ENCODE results near the gene SNED1.

SNED1 gene

GRCh38 chr2:241017228-241017940 lies 19.0 kb downstream of the SNED1 start:
- Histone ChIP-seq H4K20me1 (ENCODE audit: insufficient read depth, low read length, poor library complexity, severe bottlenecking) (no peaks in the 10 kb centered on the region), H3K36me3 (ENCODE audit: insufficient read depth, low read length) (no peaks in the 10 kb centered on the region), H3K9ac (ENCODE audit: low read depth, low read length, poor library complexity, severe bottlenecking) (no peak overlapping the region), H3K4me3 (ENCODE audit: low read length, poor library complexity, severe bottlenecking) (no peak overlapping the region), H2AFZ (ENCODE audit: low read length) (no peak overlapping the region), H3K9me3 (ENCODE audit: insufficient read depth, low read depth, low read length) (peaks cover 2% of the 10 kb centered on the region; the same call in 1 of the 2 replicates), H3K4me2 (ENCODE audit: low read depth, low read length, poor library complexity, severe bottlenecking) (no peak overlapping the region), H3K9me2 (replicated peaks; ENCODE audit: low read depth, low read length) (no peaks in the 10 kb centered on the region), H3F3A (ENCODE audit: low read depth) (no peaks in the 10 kb centered on the region), H3K4me1 (ENCODE audit: insufficient read depth, low read length, poor library complexity, severe bottlenecking) (no peaks in the 10 kb centered on the region), H3K27me3 (ENCODE audit: insufficient read depth, low read length, poor library complexity, severe bottlenecking) (no peaks in the 10 kb centered on the region), H3K79me2 (ENCODE audit: insufficient read depth, low read length) (no peaks in the 10 kb centered on the region)
- TF ChIP-seq CTCF (conservative IDR thresholded peaks at IDR 0.05; ENCODE audit: low read length), result no peak
- TF ChIP-seq EZH2phosphoT487 (IDR thresholded peaks at IDR 0.05; ENCODE audit: borderline replicate concordance), result no peak

- Histone ChIP-seq H4K20me1 (ENCODE audit: insufficient read depth, low read length, poor library complexity, severe bottlenecking) (no peaks in the 10 kb centered on the region), H3K36me3 (ENCODE audit: insufficient read depth, low read length) (no peaks in the 10 kb centered on the region), H3F3A (ENCODE audit: low read depth) (no peaks in the 10 kb centered on the region), H3K4me3 (ENCODE audit: low read length, poor library complexity, severe bottlenecking) (no peak overlapping the region), H3K79me2 (ENCODE audit: insufficient read depth, low read length) (no peaks in the 10 kb centered on the region), H3K9me3 (ENCODE audit: insufficient read depth, low read depth, low read length) (peaks cover 2% of the 10 kb centered on the region; the same call in 1 of the 2 replicates), H3K4me2 (ENCODE audit: low read depth, low read length, poor library complexity, severe bottlenecking) (no peak overlapping the region), H3K4me1 (ENCODE audit: insufficient read depth, low read length, poor library complexity, severe bottlenecking) (no peaks in the 10 kb centered on the region), H3K9me2 (replicated peaks; ENCODE audit: low read depth, low read length) (no peaks in the 10 kb centered on the region), H3K9ac (ENCODE audit: low read depth, low read length, poor library complexity, severe bottlenecking) (no peak overlapping the region), H3K27me3 (ENCODE audit: insufficient read depth, low read length, poor library complexity, severe bottlenecking) (no peaks in the 10 kb centered on the region), H2AFZ (ENCODE audit: low read length) (no peak overlapping the region)
- no peak for TF ChIP-seq CTCF (conservative IDR thresholded peaks at IDR 0.05; ENCODE audit: low read length)
- no peak for TF ChIP-seq EZH2phosphoT487 (IDR thresholded peaks at IDR 0.05; ENCODE audit: borderline replicate concordance)
These were observed 19.9 kb downstream of the SNED1 start for GRCh38 chr2:241018051-241018891.

GRCh38 chr2:241019441-241020139 lies 21.2 kb downstream of the SNED1 start:
- Histone ChIP-seq H3F3A (ENCODE audit: low read depth) (no peaks in the 10 kb centered on the region), H3K9ac (ENCODE audit: low read depth, low read length, poor library complexity, severe bottlenecking) (no peak overlapping the region), H3K9me3 (ENCODE audit: insufficient read depth, low read depth, low read length) (peaks cover 2% of the 10 kb centered on the region; the same call in 1 of the 2 replicates), H3K79me2 (ENCODE audit: insufficient read depth, low read length) (no peaks in the 10 kb centered on the region), H3K36me3 (ENCODE audit: insufficient read depth, low read length) (no peaks in the 10 kb centered on the region), H2AFZ (ENCODE audit: low read length) (no peak overlapping the region), H3K4me1 (ENCODE audit: insufficient read depth, low read length, poor library complexity, severe bottlenecking) (no peaks in the 10 kb centered on the region), H4K20me1 (ENCODE audit: insufficient read depth, low read length, poor library complexity, severe bottlenecking) (no peaks in the 10 kb centered on the region), H3K4me3 (ENCODE audit: low read length, poor library complexity, severe bottlenecking) (no peak overlapping the region), H3K27me3 (ENCODE audit: insufficient read depth, low read length, poor library complexity, severe bottlenecking) (no peaks in the 10 kb centered on the region), H3K9me2 (replicated peaks; ENCODE audit: low read depth, low read length) (no peaks in the 10 kb centered on the region), H3K4me2 (ENCODE audit: low read depth, low read length, poor library complexity, severe bottlenecking) (no peak overlapping the region)
- TF ChIP-seq CTCF (conservative IDR thresholded peaks at IDR 0.05; ENCODE audit: low read length) (no peak), EZH2phosphoT487 (IDR thresholded peaks at IDR 0.05; ENCODE audit: borderline replicate concordance) (no peak)

Data from Loucy (cell line).